HG03135 (cell line): ENCODE results near the gene KCNB1.
"Not testable (repeated sequence)": the region's sequence is repeated elsewhere in the genome, so short reads cannot be mapped to it uniquely, and the experiment has no call there.

ENCODE experiments used
- ATAC-seq: cut with Tn5 transposase; IDR thresholded peaks from one replicate; pipeline ENCODE4 v1.9.1; 2021; ENCODE audit warnings: mild to moderate bottlenecking, moderate library complexity; ENCODE audit not compliant: unreplicated experiment

Gene KCNB1

DNA sequence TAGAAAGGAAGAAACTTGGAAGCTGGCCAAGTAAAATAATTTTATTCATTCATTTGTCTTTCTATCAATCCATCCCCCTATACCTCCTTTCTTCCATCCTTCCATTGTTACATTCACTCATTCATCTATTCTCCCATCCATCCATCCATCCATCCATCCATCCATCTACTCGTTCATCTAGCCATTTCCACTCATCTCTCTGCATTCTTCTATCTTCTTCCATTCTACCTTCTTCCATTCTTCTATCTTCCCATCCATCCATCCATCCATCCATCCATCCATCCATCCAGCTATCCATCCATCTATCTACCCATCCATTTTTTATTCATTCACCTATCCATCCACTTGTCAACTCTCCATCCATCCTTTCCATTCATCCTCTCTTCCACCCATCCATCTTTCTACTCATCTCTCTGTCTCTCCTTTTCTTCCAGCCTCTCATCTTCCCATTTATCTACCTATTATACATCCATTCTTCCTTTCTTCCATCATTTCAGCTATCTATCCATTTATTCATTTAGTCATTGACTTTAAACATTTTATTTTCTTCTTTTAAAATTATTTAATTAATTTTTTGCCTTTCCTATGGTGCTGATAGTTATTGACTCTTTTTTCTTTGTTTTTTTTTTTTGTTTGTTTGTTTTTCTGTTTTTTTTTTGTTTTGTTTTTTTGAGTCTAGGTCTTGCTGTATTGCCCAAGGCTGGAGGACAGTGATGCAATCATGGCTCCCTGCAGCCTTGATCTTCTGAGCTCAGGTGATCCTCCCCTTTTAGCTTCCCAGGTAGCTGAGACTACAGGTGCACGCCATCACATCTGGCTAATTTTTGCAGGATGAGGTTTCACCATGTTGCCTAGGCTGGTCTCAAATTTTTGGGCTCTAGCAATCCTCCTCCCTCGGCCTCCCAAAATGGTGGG lies 151.5 kb downstream of the KCNB1 start:
- no peak for ATAC-seq

DNA sequence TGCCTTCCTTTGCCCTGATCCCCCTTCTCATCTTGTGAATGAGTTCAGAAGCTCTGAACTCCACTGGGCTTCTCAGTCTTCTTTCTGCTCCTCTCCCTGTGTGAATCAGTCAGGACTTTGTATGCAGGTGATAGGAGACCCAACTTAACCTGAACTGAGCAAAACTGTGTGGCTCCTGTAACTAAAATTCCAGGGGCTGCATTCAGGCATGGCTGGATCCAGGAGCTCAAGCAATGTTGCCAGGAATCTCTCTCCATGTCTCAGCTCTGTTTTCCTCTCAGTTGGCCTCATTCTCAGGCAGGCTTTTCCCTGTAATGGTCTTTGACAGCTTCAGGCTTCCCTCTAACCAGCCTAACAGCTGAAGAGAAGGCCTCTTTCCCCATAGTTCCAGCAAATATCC lies 153.7 kb downstream of the KCNB1 start:
- no peak for ATAC-seq

- no peak for ATAC-seq
Observed at GRCh38 chr20:49326026-49326425, 156.4 kb downstream of the KCNB1 start.

GRCh38 chr20:49324306-49324705 lies 158.2 kb downstream of the KCNB1 start:
- no peak for ATAC-seq

GRCh38 chr20:49323622-49324238 lies 158.7 kb downstream of the KCNB1 start:
- ATAC-seq, result no peak

DNA sequence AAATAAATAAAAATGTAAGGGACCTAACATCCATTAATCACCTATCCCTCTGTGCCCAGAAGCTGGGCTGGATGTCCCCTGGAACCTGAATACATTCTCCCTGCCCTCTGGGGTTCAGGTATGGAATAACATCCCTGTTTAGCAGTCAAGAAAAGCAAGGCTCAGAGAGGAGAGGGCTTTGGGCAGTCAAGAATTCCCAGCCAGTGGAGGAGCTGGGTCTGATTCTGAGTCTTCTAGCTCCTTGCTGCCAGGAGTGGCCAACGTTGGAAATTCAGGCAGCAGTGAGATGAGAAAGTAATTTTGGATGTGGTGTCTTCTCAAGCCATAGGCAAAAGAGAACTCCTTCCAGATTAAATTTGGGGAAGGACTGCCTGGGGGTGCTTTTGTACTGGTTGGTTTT lies 162.0 kb downstream of the KCNB1 start:
- no peak for ATAC-seq

GRCh38 chr20:49319208-49319809 lies 163.2 kb downstream of the KCNB1 start:
- no peak for ATAC-seq

DNA sequence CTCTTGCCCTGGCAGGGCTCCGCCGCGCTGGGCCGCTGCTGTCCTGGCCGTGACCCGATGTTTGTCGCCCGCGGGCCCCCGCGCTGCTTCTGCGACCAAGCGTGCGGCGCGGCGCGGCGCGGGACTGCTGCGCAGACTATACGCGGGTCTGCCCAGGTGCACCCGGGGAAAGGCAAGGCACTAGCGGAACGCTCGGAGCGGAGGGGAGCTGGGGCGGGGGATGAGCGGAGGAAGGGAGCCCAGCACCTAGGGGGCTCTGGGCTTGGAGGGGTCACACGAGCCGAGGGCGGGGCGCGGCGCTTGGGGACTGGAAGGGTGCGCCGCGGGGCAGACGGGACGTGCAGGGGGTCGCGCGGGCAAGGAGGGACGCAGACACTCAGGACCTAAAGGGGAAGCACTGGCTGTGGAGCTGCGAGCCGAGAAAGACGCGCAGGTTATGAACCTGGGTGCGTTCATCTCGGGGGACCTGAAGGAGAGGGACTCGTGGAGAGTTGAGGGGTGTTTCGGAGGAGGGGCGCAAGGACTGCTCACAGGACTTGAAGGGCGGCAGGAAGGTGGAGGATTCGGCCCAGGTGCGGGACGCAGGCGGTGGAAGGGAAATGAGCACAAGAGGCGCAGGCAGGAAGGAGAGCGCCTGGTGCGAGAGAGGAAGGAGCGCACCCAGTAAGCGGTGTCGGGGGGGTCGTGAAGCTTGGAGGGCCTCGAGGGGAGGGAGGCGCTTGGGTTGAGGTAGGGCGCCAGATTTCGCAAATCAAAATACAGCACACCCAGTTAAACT lies 163.8 kb downstream of the KCNB1 start:
- no peak for ATAC-seq

GRCh38 chr20:49318091-49318429 lies 164.4 kb downstream of the KCNB1 start:
- ATAC-seq, result no peak

GRCh38 chr20:49316704-49317103 lies 165.8 kb downstream of the KCNB1 start:
- no peak for ATAC-seq

DNA sequence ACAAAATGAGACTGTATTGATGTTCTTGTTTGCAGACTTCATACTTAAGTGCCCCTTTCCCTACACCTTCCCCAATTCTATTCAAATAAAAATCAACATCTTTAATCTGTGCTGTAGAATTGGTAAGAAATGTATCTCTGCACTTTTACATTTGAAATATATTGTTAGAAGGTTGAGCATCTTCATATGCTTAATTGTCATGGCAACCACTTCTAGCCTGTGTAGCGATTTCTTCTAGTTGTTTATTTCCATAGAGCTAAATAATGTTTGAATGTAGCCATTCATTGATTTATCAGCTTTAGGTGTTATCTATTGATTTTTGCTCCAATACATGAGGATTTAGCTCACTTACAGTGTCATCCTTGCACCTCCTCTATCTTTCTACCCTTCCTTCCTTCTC lies 166.9 kb downstream of the KCNB1 start:
- no peak for ATAC-seq

DNA sequence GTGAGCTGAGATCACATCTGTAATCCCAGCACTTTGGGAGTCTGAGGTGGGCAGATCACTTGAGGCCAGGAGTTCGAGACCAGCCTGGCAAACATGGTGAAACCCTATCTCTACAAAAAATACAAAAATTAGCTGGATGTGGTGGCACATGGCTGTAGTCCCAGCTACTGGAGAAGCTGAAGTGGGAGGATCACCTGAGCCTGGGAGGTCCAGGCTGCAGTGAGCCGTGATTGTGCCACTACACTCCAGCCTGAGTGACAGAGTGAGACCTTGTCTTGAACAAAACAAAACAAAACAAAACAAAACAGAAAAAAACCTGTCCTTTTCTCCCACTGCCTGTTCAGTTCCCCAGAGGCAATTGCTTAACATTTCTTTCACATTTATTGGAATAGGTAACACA lies 168.4 kb downstream of the KCNB1 start:
- ATAC-seq, result not testable (repeated sequence)
